AG10803 (cell line): ENCODE data around the gene BARHL2.

ENCODE experiments used
- DNase-seq: peaks from one replicate; pipeline ENCODE4 v3.0.0; 2010; ENCODE audit warnings: low read depth
- H3K4me3 ChIP-seq: 2 replicates; pipeline ENCODE4 v1.5.1; 2011; ENCODE audit warnings: mild to moderate bottlenecking, low read length, control low read depth
- TF ChIP-seq, protein P1 (sequence below): conservative IDR thresholded peaks from 2 replicates; pipeline ENCODE4 v1.5.1; 2011; ENCODE audit warnings: mild to moderate bottlenecking, low read length, control low read depth, inconsistent platforms

The BARHL2 gene

DNA sequence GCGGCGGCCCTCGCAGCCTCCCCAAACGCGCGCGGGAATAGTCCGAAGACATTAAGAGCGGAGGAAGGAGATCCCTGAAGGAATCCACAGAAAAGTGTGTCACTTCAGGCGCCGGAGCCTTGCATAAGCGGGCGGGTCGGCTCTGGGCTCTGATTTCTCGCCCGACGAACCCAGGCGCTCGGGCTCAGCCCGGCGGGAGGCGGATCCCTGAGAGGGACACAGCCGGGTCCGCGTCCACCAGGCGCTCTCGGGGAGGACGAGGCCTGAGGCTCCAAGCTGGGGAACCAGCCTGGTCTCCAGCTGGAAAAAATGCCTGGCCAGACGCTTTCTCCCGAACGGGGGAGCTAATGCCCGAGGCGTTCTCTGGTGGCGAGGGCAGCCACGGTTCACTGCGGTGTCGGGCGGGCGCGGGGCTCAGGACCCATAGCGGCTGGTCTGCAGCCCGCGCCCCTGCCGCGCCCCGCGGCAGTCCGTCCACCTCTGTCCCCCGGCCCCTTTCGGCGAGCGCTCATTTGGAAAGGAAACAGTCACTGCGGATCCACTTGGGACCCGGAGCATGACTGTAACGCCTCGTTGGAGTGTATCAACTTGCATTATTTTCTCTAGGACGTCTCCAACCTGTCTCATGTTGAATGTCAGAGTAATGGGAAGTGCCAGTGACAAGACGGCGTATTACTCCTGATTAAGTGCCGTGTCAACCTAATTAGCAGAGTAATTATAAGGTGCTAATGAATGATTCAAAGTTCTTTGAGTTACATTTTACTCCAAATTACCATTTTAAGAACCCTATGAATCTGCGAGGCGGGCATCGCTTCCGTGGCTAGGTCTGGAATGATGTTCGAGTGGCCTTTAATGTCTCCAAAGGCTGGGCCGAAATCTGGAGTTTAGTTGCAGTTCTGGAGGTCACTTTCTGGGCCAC lies 1.6 kb upstream of the BARHL2 start:
- DNase-seq: no peak
- TF ChIP-seq, protein P1, sequence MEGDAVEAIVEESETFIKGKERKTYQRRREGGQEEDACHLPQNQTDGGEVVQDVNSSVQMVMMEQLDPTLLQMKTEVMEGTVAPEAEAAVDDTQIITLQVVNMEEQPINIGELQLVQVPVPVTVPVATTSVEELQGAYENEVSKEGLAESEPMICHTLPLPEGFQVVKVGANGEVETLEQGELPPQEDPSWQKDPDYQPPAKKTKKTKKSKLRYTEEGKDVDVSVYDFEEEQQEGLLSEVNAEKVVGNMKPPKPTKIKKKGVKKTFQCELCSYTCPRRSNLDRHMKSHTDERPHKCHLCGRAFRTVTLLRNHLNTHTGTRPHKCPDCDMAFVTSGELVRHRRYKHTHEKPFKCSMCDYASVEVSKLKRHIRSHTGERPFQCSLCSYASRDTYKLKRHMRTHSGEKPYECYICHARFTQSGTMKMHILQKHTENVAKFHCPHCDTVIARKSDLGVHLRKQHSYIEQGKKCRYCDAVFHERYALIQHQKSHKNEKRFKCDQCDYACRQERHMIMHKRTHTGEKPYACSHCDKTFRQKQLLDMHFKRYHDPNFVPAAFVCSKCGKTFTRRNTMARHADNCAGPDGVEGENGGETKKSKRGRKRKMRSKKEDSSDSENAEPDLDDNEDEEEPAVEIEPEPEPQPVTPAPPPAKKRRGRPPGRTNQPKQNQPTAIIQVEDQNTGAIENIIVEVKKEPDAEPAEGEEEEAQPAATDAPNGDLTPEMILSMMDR: no peak
- peak overlapping the region; percentile 51; the same call in 1 of the 2 replicates for H3K4me3 ChIP-seq

DNA sequence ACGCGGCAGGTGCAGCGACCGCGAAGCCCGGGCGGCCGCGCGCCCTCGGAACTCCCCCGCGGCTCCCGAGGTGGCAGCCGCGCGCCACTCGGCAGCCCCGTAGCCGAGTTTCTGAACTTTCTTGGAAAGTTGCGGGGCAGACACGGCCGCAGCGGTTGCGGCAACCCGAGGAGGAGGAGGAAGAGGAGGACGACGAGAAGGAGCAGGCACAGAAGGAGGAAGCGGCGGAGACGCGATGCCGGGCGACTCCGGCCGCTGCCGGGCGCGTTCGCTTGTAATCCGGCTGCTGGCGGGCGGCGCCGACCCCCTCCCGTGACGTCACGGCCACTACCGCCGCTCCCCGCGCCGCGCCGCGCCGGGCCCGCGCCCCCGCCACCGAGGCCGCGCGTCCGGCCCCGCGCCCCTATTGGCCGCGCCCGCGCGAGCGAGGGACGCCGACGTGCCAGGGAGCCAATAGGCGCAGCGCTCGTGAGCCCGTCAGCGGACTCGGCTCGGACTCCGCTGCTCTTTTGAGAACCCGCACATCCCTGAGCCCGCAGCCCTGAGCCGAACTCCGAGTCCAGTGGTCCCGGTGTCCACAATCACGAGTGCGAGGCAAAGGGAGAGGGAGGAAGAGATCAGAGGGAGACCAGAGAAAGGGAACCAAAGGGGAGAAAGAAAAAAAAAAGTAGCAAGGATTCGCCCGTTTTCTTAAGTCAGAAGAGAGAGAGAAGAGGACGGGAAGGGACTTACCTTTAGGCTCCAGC lies 736 bp upstream of the BARHL2 start:
- peak; percentile 13 for DNase-seq
- peak overlapping the region; percentile 51 for H3K4me3 ChIP-seq
- TF ChIP-seq, protein P1: no peak

DNA sequence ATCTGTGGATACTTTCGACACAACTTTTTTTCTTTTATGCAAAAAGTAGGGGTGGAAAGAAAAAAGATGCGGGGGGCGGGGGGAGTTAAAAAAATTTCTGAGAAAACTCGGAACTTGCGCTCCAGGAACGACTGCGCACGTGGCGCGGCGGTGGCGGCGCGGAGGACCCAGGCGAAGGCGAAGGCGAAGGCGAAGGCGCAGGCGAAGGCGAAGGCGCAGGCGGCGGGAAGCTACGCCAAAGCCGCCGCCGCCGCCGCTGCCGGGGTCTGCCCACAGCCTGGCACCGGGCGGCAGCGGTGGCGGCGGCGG lies 208 bp upstream of the BARHL2 start:
- H3K4me3 ChIP-seq: no peak overlapping the region
- no peak for DNase-seq
- TF ChIP-seq, protein P1: no peak

DNA sequence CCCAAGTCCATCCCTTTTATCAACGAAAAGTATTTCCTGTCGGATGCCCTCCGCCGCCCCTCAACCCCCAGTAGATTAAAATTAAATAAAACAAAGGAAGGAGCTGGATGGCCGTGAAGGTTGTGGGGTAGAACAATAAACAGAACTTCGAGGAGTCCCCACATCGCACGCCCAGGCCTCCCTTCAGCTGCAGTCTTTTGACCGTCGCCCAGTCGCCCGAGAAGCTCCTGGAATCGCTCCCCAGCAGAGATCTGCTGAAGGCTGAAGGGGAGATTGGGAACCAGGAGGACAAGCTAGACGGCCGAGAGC lies 905 bp downstream of the BARHL2 start:
- TF ChIP-seq, protein P1: no peak
- no peak overlapping the region for H3K4me3 ChIP-seq
- no peak for DNase-seq

DNA sequence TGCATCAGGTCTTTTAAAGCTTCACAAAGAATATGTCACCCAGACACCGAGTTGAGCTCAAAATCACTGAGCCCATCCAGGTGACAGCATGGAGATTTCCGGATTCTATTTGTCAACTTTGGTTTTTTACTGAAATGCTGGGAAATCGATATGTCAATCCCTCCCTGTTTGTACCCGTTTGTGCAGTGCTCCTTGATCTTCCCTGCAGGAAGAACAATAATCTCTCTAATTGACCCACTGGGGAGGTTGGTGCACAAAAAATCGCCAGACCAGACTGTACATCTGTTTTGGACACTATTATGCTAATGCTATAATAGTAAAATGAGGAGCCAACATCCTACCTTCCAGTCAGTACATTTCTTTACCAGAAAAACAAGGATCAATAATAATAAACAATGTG lies 1.8 kb downstream of the BARHL2 start:
- no peak for DNase-seq
- H3K4me3 ChIP-seq: no peak overlapping the region
- TF ChIP-seq, protein P1: no peak

DNA sequence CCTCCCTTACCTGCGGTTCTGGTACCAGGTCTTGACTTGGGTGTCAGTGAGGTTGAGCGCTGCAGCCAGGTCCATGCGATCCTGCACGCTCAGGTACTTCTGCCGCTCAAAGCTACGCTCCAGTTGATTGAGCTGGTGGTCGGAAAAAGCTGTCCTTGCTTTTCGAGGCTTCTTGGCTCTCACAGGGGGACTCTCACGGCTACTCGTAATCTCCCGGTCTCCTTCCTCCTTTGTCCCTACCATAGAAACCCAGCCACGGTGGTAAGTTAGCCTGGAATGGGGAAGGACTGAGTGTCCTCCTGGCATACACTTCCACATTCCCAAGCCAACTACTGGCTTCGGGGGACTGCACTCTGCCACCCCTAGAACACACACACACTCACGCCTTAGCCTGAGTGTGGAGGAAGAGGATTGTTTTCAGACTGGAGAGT lies 2.6 kb downstream of the BARHL2 start:
- DNase-seq: no peak
- H3K4me3 ChIP-seq: no peak overlapping the region
- TF ChIP-seq, protein P1: no peak
